GM18520 (cell line): ENCODE data around the gene KRTAP5-5.
"Not testable (repeated sequence)": the region's sequence is repeated elsewhere in the genome, so short reads cannot be mapped to it uniquely, and the experiment has no call there.

ENCODE experiments used
- ATAC-seq: cut with Tn5 transposase; IDR thresholded peaks from one replicate; pipeline ENCODE4 v1.9.1; 2021; ENCODE audit not compliant: unreplicated experiment

Gene KRTAP5-5

DNA sequence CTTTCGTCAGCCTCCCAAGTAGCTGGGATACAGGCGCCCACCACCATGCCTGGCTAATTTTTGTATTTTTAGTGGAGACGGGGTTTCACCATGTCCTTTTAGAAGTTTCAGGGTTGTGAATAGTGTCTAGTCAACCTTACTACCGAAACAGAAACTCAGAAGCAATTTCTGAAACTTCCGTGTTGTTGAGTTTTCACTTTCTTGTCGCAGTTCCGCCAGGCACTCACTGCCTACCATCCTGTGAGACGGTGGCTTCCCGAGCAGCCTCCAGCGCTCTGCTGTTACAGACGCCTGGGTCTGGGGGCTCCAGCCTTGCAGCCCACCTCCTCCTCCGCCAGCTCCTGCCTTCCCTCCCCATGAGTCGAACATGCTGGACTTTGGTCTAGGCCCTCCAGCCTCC lies 23.7 kb upstream of the KRTAP5-5 start:
- ATAC-seq: peak; percentile 78

DNA sequence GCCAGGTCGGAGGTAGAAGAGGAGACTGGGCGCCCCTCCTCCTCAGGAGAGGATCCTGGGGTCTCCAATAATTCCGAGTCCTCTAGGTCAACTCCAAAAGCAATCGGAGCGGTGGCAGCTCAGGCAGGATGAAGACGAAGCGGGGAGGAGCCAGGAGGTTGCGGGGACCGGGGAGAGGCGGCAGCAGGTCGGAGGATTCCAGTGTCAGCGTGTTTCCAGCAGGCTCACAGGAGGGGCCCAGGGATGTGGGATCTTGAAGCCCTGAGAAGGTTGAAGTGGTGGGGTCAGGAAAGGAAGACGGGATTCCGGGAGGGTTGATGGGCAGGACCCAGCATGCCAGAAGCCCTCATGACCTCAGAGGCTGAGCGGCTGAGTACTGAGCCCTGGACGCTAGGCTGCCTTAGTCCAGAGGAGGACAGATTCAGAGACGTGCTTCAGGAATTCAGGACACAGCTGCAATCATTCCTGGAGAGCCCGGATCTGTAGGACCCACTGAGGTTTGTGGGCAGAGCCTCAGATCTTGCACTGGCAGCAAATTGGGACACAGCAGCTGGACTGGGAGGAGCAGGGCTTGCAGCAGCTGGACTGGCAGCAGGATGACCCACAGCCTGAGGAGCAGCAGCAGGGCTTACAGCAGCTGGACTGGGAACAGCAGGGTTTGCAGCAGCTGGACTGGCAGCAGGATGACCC lies 22.3 kb upstream of the KRTAP5-5 start:
- ATAC-seq: not testable (repeated sequence)

DNA sequence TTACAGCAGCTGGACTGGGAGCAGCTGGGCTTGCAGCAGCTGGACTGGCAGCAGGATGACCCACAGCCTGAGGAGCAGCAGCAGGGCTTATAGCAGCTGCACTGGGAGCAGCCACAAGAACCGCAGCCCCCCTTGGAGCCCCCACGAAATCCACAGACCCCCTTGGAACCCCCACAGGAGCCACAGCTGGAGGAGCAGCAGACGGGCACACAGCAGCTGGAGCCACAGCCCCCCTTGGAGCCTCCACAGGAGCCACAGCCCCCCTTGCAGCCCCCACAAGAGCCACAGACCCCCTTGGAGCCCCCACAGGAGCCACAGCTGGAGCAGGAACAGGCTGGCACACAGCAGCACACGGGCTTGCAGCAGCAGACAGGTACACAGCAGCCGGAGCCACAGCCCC lies 21.7 kb upstream of the KRTAP5-5 start:
- not testable (repeated sequence) for ATAC-seq

DNA sequence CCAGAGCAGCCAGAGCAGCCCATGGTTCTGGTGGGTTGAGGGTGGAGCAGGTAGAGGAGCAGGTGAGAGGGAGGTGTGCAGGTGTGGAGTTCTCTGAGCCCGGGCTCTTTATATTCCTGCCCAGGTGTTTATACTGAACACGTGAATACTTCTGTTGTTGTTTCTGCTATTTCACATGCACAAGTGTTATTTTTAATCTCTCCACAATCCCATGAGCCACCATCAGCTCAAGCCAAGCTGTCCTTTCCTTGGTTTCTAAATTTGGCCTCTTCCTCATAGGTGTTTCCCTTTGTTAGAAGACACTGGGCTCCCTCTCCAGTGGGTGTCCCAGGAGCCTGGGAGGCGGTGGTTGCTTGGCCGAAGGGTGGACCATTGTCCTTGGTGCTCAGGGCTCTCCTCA lies 21.2 kb upstream of the KRTAP5-5 start, which contains the start of gene KRTAP5-3:
TSS of gene KRTAP5-3 (minus strand) at position 101 of the 400 bp plus-strand sequence. CDS start at position 23, 78 bp downstream.
- ATAC-seq: no peak

DNA sequence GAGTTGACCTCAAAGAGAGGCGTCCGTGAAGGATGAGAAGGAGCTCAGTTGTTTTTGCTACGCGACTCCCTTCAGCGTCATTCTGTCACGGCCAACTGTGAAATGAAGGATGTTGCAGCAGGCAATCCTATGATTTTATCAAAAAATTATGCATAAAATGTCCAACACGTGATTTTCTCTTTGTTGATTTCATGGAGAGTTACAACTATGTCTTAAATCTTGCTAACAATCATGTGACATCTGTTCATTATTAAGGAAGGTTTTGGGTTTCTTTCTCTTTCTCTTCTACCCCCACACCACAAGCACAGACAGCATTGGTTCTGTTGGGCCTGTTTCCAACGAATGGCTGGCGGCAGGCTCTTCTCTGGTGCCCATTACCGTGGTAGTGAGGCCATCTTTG lies 11.3 kb upstream of the KRTAP5-5 start:
- no peak for ATAC-seq

DNA sequence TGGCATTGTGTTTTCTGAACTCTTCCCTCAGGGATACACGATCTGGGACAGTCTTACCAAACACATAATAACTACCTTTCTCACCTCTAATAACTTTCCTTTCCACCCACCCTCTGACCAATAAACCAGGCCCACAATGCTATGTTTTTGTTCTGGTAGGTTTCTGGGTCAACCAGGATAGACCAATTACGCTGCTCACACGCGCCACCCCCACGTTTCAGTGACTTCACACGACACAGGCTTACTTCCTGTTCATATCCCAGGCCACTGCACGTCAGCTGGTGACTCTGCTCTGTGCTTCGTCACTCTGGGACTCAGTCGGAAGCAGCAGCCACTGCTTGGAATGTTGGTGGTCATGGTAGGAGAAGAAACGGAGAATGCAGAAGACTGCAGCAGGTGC lies 10.1 kb upstream of the KRTAP5-5 start:
- no peak for ATAC-seq

DNA sequence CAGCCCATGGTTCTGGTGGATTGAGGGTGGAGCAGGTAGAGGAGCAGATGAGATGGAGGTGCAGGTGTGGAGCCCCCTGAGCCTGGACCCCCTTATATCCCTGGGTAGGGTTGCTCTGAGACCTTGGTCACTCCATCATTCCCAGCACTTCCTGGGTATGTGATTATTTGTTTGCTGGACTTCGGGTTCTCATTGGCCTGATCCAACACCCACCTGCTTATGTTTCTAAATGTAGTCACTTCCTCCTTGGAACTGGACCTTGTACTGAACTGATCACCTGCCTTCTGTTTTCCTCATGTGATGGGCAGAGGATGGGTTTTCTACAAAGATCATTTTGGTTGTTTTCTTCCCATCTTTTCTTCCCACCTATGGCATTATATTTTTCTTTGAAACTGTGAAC lies 7.5 kb upstream of the KRTAP5-5 start, which contains the start of gene KRTAP5-4:
TSS of gene KRTAP5-4 (minus strand) at position 53 of the 400 bp plus-strand sequence. CDS start at position 8, 45 bp downstream.
- ATAC-seq: no peak

DNA sequence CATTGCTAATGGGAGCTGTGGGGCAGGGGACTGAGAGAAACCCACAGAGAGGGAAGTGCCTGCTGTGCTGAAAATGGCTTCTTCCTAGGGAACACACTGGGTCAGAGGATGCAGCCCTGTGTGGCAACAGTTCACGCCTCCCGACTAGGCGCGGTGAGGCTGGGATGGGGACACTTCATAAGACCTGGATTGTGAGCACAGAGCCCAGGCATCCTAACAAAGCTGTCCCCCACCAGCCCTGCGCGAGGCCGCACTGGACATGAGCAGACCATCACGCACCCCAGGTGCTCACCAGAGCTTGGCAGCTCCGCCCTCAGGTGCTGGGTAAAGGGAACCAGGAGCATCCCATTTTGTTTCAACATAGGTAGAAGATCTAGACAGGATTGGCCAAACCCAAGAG lies 5.9 kb upstream of the KRTAP5-5 start:
- ATAC-seq: no peak

DNA sequence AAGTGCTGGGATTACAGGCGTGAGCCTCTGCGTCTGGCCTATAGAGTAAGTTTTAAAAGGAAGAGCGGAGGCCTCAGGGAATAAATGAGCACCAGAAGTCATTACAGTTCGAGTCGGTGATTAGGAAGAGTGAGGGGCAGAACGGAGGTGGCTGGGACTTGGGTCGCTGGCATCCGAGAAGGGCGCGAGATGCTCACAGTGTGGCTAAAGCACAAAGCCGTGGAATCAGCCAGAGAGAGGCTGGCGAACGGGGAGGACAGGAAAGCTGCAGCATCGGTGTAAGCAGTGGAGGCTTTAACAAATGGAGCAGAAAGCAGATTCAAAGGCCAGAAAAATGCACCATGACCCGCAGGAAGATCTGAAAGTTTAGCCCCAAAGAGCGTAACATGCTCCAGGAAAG lies 5.0 kb upstream of the KRTAP5-5 start:
- ATAC-seq: no peak

DNA sequence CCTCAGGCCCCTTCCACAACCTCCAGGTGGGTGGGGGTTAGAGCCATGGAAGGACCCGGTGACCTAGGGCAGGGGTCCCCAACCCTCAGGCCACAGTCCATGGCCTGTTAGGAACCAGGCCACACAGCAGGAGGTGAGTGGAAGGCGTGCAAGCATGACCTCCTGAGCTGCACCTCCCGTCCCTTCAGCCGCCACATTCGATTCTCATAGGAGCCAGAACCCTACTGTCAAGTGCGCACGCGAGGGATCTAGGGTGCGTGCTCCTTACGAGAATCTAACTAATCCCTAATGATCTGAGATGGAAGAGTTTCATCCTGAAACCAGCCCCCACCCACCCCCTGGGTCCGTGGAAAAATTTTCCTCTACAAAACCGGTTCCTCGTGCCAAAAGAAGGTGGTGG lies 4.0 kb upstream of the KRTAP5-5 start:
- no peak for ATAC-seq

DNA sequence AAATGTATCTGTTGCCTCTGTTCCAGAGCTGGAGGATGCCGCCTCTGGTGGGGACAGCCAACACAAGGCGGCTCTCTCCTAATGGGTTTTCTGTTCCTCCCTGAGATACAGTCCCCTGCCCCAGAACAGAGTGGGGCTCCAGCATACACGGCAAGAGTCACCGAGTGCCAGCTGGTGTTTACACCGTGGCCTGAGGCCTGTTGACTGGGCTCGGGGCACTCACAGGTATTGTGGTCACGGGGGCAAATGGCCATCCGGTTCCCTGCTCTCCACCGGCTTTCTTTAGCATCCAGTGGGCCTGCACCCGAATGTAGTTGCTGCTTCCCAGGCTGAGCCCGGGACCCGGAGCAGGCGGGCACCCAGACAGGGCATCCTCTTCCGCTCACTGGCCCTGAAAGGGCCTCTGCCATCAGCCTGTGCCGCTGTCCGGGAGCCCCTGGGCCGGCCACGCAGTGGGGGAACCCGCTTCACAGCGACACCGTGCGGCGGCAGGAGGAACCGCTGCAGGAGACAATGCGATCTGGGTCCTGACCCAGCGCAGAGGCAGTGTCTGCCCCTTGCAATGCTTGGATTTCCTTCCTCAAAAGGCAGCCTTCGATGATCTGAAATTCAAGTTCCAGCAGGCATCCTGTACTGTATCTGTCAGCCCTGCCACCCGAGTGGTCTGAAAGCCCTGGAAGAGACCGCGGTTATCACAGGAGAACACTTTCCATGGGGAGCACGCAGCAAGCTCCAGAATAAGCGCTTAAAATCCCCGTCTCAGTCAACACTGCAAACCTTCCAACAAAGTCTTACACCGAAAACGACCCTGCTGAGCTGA lies 859 bp upstream of the KRTAP5-5 start:
- ATAC-seq: no peak

DNA sequence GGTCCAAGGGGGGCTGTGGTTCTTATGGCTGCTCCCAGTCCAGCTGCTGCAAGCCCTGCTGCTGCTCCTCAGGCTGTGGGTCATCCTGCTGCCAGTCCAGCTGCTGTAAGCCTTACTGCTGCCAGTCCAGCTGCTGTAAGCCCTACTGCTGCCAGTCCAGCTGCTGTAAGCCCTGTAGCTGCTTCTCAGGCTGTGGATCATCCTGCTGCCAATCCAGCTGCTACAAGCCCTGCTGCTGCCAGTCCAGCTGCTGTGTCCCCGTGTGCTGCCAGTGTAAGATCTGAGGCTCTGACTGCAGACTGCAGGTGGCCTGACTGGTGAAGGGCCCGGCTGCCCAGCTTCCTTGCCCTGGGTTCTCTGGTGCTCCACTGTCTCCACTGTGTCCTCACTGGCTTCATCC lies 696 bp downstream of the KRTAP5-5 start:
- ATAC-seq: no peak

DNA sequence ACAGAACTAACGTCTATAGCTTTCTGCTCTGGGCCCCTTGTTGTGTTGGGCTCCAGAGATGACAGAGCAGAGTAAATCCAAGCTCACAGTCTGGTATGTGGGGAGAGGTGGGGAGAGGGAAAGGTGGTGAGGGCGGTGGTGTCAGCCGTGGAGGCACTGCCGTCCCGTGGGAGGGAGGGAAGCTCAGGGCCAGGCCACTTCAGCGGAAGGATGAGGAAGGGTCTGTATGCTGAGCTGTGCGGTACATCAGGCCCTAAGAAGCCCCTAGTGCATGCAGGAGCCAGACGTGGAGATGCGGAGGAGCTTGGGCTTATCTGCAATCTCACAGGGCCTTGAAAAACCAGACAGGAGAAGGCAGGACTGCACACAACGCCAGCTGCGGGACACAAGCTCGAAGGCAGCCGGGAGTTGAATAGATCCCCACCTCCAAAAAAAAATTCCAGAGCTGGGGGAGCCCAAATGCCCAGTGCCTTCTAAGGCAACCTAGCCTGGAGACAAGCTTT lies 1.5 kb downstream of the KRTAP5-5 start:
- no peak for ATAC-seq

DNA sequence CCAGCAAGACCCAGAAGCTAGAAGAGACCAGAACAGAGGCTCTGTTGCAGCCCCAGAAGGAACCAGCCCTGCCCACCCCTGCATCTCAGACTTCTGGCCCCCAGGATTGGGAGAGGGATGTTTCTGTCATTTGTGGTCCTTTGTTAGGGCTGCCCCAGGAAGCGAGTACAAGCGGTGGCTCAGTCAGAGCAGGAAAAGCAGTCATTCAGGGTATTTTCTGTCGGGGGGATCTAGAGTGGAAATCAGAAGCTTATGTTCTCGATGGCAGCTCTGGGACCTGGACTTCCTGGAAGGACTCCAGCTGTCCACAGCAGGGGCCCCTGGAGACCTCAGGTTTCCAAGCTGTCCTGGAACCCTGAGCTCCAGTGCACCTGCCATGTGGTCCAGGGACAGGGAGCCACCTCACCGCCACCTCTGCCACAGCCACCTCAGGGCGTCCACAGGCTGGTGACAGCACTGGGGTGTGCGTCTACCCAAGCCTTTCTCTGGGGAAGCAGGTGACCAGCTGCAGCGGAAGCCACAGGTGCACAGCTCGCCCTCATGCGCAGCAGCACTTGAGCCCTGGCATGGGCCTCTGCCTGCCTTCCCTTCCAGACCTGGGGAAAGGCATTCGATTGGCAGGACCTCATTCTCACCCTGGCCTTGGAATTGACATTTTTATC lies 2.6 kb downstream of the KRTAP5-5 start:
- ATAC-seq: no peak

DNA sequence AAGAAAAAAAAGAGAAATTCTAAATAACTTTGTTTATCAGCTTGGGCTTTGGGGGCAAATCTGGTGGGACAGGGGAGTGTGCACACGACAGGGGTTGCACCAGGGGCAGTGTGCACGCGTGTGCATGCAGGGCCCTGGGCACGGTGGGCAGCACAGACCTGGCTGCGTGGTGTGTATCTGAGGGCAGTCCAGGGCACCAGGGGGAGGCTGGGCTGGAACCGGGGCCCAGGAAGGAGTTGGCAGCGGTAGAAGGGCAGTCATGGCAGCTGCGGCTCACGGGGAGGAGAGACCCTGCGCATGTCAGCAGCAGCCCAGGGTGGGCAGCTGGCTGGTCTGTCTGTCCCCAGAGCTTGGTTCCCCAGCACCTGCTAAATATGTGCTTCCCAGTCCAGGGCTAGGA lies 4.3 kb downstream of the KRTAP5-5 start:
- ATAC-seq: no peak

DNA sequence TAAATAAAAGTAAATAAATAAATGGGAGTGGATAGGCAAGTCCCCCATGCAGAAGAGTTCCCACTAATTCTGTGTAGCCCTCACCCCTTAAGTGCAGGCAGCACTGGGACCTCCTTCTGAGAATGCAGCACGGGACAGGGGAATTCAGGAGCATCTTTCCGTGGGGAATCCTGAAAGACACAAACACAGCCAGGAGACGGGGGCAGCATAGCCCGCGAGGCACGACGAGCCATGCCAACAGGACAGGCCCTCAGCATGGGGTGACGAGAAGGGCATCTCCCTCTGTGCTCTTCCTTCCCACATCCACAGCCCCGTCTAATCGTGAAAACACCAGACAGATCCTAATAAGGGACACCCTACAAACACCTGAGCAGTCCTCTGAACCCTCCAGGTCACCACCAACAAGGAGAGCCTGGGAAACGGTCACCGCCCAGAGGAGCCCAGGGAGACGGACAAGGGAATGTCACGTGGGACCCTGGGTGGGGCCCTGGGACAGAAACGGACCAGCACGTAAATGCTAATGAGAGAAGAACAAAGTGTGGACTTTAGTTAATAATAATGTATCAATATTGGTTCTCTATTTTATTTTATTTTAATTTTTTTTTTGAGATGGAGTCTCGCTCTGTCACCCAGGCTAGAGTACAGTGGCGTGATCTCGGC lies 6.8 kb downstream of the KRTAP5-5 start:
- ATAC-seq: no peak

DNA sequence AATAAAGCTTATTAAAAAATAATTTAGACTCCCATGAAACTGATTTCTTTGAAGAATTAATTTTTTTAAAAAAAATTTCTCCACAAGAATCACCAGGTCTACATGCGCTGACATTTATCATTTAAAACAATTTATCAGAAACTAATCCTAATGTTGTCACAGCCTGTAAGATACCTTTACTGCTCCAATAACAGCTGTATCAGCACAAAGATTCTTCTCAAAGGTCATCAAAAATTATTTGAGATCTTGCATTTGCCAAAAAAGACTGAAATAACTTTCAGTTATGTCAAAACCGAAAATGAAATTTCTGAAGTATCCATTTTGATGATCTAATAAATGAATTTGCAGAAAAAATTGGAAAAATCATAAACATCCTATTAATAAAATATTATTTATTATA lies 8.1 kb downstream of the KRTAP5-5 start:
- ATAC-seq: no peak

DNA sequence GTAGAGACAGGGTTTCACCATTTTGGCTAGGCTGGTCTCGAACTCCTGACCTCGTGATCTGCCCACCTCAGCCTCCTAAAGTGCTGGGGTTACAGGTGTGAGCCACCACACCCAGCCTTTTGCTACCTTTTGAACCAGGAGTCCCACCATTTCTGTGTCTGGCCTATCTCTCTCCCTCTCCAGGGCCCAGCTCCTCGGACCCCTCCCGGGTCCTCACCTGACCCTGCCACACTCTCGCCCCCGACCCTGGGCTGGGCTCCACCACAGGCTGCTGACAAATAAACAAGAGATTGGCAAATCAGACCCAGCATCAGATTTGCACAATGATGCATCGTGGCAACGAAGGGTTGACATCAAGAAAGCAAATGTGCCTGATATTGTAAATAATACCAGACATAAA lies 8.8 kb downstream of the KRTAP5-5 start:
- ATAC-seq: no peak

DNA sequence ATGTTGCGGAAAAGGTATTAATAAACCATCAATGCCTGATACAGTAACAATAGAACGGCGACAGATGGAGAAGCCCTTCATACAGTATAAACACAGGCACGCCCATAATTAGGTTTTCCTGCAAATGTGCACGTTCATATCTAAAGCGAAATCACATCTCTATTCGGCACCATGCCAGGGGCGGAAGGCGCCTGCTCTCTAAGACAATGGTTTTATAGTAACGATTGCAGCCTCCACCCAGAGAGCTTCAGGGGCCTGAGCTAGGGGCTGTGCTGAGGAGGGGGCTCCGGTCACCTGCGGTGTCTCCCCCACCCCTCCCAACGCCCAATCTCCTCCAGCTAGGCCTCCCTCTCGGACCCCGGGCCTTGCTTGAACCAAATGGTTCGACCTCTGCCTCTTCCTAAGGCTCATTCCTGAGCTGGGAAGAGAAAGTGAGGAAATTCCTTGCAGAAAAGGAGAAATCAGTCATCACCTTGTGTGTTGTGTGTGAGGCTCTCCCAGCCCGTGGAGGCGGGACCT lies 9.6 kb downstream of the KRTAP5-5 start:
- ATAC-seq: no peak

DNA sequence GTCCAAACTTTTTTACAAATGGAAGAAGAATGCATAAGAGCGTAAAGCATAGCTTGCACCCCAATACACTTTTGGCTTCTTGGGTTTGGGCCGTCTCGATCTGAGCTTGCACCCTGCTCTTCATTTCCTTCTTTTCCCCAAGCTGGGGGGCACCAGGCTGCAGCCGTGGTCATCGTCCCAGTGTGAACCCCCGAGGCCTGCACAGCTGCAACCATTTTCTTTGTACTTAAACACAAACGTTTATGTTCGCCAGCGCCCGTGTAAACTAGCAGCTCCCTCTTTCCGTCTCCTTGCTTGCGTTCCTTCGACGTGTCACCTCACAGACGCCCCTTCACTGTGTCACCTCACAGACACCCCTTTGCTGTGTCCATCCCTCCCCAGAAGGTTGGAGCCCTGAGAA lies 10.1 kb downstream of the KRTAP5-5 start:
- no peak for ATAC-seq
